ENCODE measurements around the gene NDUFAF4. TPM values are rescaled to one million over a fixed set of nuclear protein-coding genes. Genes with fewer than 3 reads are reported as not detected.

The NDUFAF4 gene
- total and polyA plus RNA-seq, 2 of the 8 experiments (the other 6 are each of a cell fraction or from before 2014, with no cell fraction given), result 21.9 to 84.4 TPM

DNA sequence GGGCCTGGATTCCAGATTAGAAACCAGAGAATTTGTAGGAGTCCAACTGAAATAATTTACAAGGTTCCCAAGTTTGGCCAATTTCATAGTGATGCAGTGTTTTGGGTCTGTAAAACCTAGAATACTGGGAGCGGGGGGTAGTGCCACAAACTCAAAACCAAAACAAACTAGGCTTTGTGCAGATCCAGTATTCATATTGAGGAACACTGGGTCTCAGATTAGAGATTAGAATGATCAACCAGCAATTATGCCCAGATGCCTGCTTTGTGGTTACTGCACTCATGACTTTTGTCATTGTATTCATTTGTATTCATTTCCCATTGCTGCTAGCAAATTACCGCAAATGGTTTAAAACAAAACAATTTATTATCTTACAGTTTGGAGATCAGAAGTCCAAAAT, 3.2 kb upstream of the NDUFAF4 start:
- DNase-seq (ENCODE audit: low read depth in 1 of 2, low spot score in 2 of 2) (no peak), FAIRE-seq (no peak)
- WGBS, 2 experiments (ENCODE audit: extremely low coverage in 1 of 2, insufficient coverage in 1 of 2, insufficient read length in 1 of 2, insufficient replicate concordance in 2 of 2, low coverage in 1 of 2, low lambda C conversion rate in 2 of 2, missing lambda C conversion rate in 1 of 2), result 94% methylated on average over 2 of the region's 2 CpGs; no CpG with 5 or more reads in 1 of the 2 experiments
- Histone ChIP-seq H4K5ac (ENCODE audit: insufficient read length, low read depth, low read length) (no peak overlapping the region), H3K27me3 (replicated peaks in 1 of 4; ENCODE audit: control insufficient read depth in 3 of 4, extremely low read depth in 1 of 4, insufficient read depth in 3 of 4, low read length in 3 of 4) (no peaks in the 10 kb centered on the region), H3K4me3 (ENCODE audit: extremely low read depth in 1 of 4, insufficient read depth in 2 of 4, low read depth in 3 of 4, low read length in 4 of 4) (no peak overlapping the region), H3K4me2 (ENCODE audit: insufficient read depth in 1 of 2, low read depth in 2 of 2, low read length in 2 of 2) (no peak overlapping the region), H3K9ac (replicated peaks in 1 of 4; ENCODE audit: extremely low read depth in 1 of 4, low read depth in 3 of 4, low read length in 3 of 4) (no peak overlapping the region), H2BK5ac (ENCODE audit: low read depth, low read length) (no peak overlapping the region), H3K23ac (ENCODE audit: insufficient read length) (no peak overlapping the region), H3K79me2 (ENCODE audit: control insufficient read depth in 1 of 2, insufficient read depth in 2 of 2, low read length in 2 of 2) (peaks cover 3 to 14% of the 10 kb centered on the region in 2 experiments; a peak in 3 of 4 replicates), H2AK5ac (ENCODE audit: low read depth, low read length) (no peak overlapping the region), H3K27ac (ENCODE audit: low read depth, low read length) (no peak overlapping the region), H4K8ac (ENCODE audit: extremely low read depth, insufficient read depth, low read length) (no peak overlapping the region), H3K36me3 (ENCODE audit: control insufficient read depth in 2 of 4, insufficient read depth in 4 of 4, low read length in 3 of 4) (peaks cover 0 to 6% (median under 1%) of the 10 kb centered on the region in 4 experiments; a peak in 3 of 8 replicates), H2AFZ (ENCODE audit: low read length) (no peak overlapping the region), H3K4ac (replicated peaks; ENCODE audit: insufficient read length, low read depth, low read length) (no peak overlapping the region), H3K18ac (ENCODE audit: extremely low read depth, low read length) (no peak overlapping the region), H4K20me1 (replicated peaks in 1 of 2; ENCODE audit: control insufficient read depth in 1 of 2, insufficient read depth in 2 of 2, low read length in 2 of 2) (peaks cover 0 to 2% of the 10 kb centered on the region in 2 experiments), H2BK15ac (ENCODE audit: low read length) (no peak overlapping the region), H3K56ac (replicated peaks; ENCODE audit: insufficient read length, low read depth, low read length) (no peak overlapping the region), H2BK20ac (ENCODE audit: low read length) (no peak overlapping the region), H2BK12ac (ENCODE audit: low read depth, low read length) (no peak overlapping the region), H3K23me2 (ENCODE audit: low read depth, low read length) (no peaks in the 10 kb centered on the region), H3K9me3 (ENCODE audit: insufficient read depth in 2 of 2, low read depth in 1 of 2, low read length in 1 of 2) (no peaks in the 10 kb centered on the region), H4K91ac (replicated peaks; ENCODE audit: insufficient read length, low read length) (no peak overlapping the region), H3K14ac (ENCODE audit: insufficient read length) (no peak overlapping the region), H2BK120ac (replicated peaks; ENCODE audit: low read depth, low read length) (no peak overlapping the region), H3K79me1 (ENCODE audit: low read depth, low read length) (no peaks in the 10 kb centered on the region), H3K4me1 (replicated peaks in 1 of 4; ENCODE audit: control insufficient read depth in 3 of 4, insufficient read depth in 4 of 4, low read length in 3 of 4) (peaks cover 0 to 2% (median 0%) of the 10 kb centered on the region in 4 experiments; a peak in 1 of 7 replicates)
- ChIA-PET CTCF (ENCODE audit: partially characterized antibody) (interaction anchor here (1.5 to 5.3 kb wide), 3 partner anchors 11 to 274 kb away, joined by 3 to 117 read pairs (median 28); no protein-coding TSS in a partner anchor), POLR2A (ENCODE audit: partially characterized antibody) (no interaction called here)
- TF ChIP-seq SRF (IDR thresholded peaks at IDR 0.05; ENCODE audit: low read depth, low read length) (no peak), RNF2 (IDR thresholded peaks at IDR 0.05; ENCODE audit: borderline replicate concordance, low read depth, low read length, missing control alignments, poor library complexity, severe bottlenecking) (no peak), CBX5 (IDR thresholded peaks at IDR 0.05; ENCODE audit: low read depth, low read length) (no peak), KDM4A (IDR thresholded peaks at IDR 0.05; ENCODE audit: low read depth, low read length, severe bottlenecking) (no peak), ZNF274 (IDR thresholded peaks at IDR 0.05; ENCODE audit: borderline replicate concordance, extremely low read depth, low read length) (no peak), BACH1 (IDR thresholded peaks at IDR 0.05; ENCODE audit: low read length) (no peak), TAF1 (IDR thresholded peaks at IDR 0.05; ENCODE audit: low read depth, low read length) (no peak), TBP (IDR thresholded peaks at IDR 0.05; ENCODE audit: low read depth, low read length) (no peak), SUZ12 (IDR thresholded peaks at IDR 0.05; ENCODE audit: low read length) (no peak)
- TF ChIP-seq, protein P1, sequence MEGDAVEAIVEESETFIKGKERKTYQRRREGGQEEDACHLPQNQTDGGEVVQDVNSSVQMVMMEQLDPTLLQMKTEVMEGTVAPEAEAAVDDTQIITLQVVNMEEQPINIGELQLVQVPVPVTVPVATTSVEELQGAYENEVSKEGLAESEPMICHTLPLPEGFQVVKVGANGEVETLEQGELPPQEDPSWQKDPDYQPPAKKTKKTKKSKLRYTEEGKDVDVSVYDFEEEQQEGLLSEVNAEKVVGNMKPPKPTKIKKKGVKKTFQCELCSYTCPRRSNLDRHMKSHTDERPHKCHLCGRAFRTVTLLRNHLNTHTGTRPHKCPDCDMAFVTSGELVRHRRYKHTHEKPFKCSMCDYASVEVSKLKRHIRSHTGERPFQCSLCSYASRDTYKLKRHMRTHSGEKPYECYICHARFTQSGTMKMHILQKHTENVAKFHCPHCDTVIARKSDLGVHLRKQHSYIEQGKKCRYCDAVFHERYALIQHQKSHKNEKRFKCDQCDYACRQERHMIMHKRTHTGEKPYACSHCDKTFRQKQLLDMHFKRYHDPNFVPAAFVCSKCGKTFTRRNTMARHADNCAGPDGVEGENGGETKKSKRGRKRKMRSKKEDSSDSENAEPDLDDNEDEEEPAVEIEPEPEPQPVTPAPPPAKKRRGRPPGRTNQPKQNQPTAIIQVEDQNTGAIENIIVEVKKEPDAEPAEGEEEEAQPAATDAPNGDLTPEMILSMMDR (IDR thresholded peaks at IDR 0.05; ENCODE audit: control extremely low read depth in 1 of 3, insufficient read depth in 1 of 3, low read depth in 1 of 3, low read length in 3 of 3), result no peak
- TF ChIP-seq, protein P2, sequence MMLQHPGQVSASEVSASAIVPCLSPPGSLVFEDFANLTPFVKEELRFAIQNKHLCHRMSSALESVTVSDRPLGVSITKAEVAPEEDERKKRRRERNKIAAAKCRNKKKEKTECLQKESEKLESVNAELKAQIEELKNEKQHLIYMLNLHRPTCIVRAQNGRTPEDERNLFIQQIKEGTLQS (IDR thresholded peaks at IDR 0.05; ENCODE audit: insufficient read depth, low read depth, low read length), result no peak

All from H1 (cell line).